HG02840 (cell line): ENCODE measurements around the gene OR51G2.
"Not testable (repeated sequence)": the region's sequence is repeated elsewhere in the genome, so short reads cannot be mapped to it uniquely, and the experiment has no call there.

ENCODE experiments used
- ATAC-seq: cut with Tn5 transposase; IDR thresholded peaks from one replicate; pipeline ENCODE4 v1.9.1; 2021; ENCODE audit warnings: mild to moderate bottlenecking, moderate library complexity, moderate number of reproducible peaks; ENCODE audit not compliant: unreplicated experiment, low FRiP score

Gene OR51G2

DNA sequence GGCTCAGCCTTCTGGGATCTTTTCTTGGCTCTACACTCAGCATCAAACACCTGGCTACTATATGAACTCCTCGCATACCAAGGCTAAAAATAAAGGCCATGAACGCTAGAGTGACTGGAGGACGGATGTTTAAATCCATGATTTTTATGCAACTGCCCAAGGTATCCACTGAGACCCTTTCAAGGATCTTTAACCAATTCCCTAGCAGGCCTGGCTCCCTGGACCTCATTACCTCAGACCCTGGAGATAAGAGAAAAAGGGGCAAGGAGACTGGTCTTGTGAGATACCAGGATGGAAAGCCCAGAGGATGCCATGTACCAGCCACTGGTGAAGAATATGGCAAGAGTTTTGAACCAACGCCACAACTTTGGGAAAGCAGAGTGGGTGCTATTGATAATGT, at the start of gene OR51G2:
Gene OR51G2, minus strand, starts transcription at position 101 of the 400 bp plus-strand sequence. CDS start 3,687 bp downstream, outside the sequence.
- no peak for ATAC-seq

GRCh38 chr11:4962816-4963215, 43.7 kb upstream of the OR51G2 start:
- no peak for ATAC-seq

- ATAC-seq: no peak
These were observed 41.7 kb upstream of the OR51G2 start for GRCh38 chr11:4960877-4961276.

DNA sequence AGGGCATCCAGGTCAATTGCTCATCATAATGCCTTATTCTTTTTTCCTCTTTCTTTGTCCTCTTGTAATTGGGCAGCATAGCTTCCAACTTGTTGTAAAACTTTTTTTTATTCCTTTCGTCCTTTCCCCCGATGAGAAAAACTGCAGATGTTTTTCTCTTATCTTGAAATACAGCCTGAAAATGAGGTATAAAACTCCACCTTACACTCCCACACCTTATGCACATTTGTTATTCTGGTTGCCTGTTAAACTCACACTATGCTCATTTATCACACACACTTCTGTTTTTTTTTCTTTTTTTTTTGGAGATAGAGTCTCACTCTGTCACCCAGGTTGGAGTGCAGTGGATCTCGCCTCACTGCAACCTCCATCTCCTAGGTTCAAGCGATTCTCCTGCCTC, 38.2 kb upstream of the OR51G2 start:
- no peak for ATAC-seq

- ATAC-seq: not testable (repeated sequence)
These were observed 36.5 kb upstream of the OR51G2 start, which contains the start of gene OR51A2 for GRCh38 chr11:4955613-4956012. Gene OR51A2 (minus strand): TSS chr11:4955713. CDS start chr11:4955713, 0 bp downstream.

- no peak for ATAC-seq
These were observed 28.4 kb upstream of the OR51G2 start, which contains the start of gene OR51A4 for GRCh38 chr11:4947505-4947904. Gene OR51A4 (minus strand): TSS chr11:4947605. CDS start chr11:4947100, 505 bp downstream.

DNA sequence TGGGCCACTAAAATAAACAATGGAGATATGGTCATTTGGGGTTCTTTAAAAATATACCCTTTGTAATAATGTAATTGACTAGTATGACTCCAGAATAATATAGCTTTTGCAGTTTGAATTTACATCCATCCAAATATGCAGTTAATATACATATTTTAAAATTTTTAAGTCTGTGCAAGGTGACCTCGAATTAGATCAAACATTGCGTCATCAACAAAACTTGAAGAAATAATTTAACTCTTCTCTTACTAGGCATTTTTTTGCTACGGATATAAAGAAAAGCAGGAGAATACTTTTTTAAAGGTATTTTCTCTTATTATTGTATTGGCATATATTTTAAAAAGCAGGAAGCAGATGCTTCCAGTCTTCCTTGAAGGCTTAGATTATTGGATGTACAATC, 17.6 kb upstream of the OR51G2 start:
- ATAC-seq: no peak

GRCh38 chr11:4932751-4933150, 13.6 kb upstream of the OR51G2 start:
- ATAC-seq: no peak

DNA sequence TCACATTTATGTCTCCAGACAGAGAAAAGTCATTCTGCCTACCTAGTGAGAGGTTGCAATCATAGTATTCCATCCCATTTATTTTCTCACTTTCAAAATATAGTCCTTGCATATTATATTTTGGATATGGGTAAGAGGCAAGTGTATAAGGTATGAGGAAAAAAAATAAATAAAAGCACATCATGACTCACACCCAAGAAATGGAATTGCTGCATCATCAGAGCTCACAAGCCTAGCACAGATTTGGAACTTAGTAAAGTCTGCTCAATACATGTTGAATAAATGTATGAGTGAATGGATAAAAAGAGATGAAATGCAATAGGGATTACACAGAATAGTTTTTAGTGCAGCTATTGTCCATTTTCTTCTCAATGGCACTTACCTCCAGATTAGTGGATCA, 7.5 kb upstream of the OR51G2 start:
- ATAC-seq: no peak

GRCh38 chr11:4924239-4924638, 5.1 kb upstream of the OR51G2 start, which contains the start of gene OR51G1:
Gene OR51G1 (minus strand): TSS chr11:4924339. CDS start chr11:4924339, 0 bp downstream.
- no peak for ATAC-seq

GRCh38 chr11:4922304-4922703, 3.2 kb upstream of the OR51G2 start:
- ATAC-seq: no peak

DNA sequence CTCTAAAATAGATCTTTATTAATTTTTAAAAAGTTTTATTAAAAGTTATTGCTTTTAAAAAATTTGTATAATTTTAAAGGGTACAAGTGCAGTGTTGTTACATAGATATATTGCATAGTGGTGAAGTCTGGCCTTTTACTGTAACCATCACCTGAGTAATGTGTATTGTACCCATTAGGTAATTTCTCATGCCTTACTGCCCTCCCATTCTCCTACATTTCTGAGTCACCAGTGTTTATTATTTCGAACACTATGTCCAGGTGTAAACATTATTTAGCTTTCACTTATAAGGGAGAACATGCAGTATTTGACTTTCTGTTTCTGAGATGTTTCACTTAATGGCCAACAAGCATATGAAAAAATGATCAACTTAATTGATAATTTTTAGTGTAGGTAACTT, 2.6 kb upstream of the OR51G2 start:
- no peak for ATAC-seq

DNA sequence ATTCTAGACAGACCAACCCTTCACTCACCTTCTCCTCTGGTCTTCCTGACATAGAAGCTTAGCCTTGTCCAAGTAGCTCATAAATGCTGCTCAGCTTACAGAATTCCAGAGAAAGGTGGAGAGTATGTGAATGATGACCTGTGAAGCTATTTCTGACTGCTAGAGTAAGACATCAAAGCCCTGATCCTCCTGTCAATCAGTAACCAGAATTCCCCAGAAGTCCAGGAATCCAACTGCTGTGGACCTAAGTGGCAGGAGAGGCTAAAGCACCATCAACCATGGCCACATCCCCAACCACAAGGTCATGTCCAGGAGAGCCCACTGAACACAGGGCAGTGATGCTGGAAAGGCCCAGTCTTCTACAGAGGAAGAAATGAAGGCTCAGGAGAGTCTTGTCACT, 2.6 kb downstream of the OR51G2 start:
- no peak for ATAC-seq

- ATAC-seq: no peak
These were observed 15.7 kb downstream of the OR51G2 start, which contains the start of gene OR51A7 for GRCh38 chr11:4903484-4903883. Gene OR51A7 (plus strand): TSS chr11:4903783. CDS start chr11:4907370, 3,587 bp downstream.

GRCh38 chr11:4891996-4892640, 27.0 kb downstream of the OR51G2 start:
- ATAC-seq: no peak

- no peak for ATAC-seq
These were observed 28.9 kb downstream of the OR51G2 start for GRCh38 chr11:4890279-4890678.

DNA sequence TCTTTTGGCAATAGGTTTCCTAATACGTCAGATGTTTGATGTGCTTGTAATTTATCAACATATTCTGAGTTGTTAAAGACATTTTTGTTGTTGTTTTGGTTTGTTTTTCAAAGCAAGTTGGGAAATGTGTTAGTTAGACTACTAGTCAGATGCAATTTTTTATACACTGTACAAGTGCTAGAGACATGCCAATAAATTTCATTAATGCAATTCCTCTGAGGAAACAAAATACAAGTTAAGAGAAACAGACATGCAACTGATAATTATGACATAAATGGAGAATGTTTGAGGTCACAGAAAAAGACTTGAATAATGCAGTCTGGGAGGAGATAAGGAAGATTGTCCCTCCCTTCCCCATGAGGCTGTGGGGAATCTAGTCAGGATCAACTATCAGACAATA, 31.6 kb downstream of the OR51G2 start:
- ATAC-seq: no peak

DNA sequence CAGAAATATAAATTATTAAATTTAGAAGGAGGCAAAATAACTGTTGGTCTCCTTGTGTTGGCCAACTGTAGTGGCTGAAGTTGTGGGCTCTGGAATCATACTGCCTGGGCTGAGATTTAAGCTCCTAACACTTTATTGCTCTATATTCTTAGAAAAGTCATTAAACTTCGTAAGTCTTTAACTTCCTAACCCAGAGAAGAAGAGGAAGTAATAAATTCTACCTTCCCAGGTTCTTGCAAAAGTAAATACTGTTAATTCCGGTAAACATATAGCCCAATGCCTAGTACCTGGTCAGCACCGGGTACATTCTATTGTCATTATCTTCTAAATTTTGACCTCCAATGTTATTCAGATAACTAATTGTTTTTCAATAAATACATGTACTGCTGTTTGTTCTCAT, 33.0 kb downstream of the OR51G2 start:
- ATAC-seq: no peak

- no peak for ATAC-seq
These were observed 34.8 kb downstream of the OR51G2 start for GRCh38 chr11:4884361-4884760.

DNA sequence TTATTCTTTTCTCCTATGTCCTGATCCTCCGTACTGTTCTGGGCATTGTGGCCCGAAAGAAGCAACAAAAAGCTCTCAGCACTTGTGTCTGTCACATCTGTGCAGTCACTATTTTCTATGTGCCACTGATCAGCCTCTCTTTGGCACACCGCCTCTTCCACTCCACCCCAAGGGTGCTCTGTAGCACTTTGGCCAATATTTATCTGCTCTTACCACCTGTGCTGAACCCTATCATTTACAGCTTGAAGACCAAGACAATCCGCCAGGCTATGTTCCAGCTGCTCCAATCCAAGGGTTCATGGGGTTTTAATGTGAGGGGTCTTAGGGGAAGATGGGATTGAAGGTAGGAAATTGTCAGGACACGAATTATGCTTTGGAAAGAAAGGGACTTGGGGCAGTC, 36.6 kb downstream of the OR51G2 start:
- no peak for ATAC-seq

DNA sequence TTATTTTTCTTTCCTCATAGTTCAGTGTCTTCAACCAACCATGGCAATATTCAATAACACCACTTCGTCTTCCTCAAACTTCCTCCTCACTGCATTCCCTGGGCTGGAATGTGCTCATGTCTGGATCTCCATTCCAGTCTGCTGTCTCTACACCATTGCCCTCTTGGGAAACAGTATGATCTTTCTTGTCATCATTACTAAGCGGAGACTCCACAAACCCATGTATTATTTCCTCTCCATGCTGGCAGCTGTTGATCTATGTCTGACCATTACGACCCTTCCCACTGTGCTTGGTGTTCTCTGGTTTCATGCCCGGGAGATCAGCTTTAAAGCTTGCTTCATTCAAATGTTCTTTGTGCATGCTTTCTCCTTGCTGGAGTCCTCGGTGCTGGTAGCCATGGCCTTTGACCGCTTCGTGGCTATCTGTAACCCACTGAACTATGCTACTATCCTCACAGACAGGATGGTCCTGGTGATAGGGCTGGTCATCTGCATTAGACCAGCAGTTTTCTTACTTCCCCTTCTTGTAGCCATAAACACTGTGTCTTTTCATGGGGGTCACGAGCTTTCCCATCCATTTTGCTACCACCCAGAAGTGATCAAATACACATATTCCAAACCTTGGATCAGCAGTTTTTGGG, 37.2 kb downstream of the OR51G2 start, which contains the start of gene OR51T1:
Gene OR51T1, plus strand, starts transcription at position 41 of the 641 bp plus-strand sequence. Its CDS starts 0 bp downstream, at position 41.
- no peak for ATAC-seq

GRCh38 chr11:4881188-4881587, 38.0 kb downstream of the OR51G2 start:
- ATAC-seq: no peak
